Panc1 (cell line): ENCODE measurements around the gene FKBP2. TPM values are rescaled to one million over a fixed set of nuclear protein-coding genes. Genes with fewer than 3 reads are reported as not detected.

Experiments used
- ATAC-seq: fragments of 200-7000 bp; cut with Tn5 transposase; 2 replicates; pipeline ENCODE4 v1.9.1; 2020; ENCODE audit warnings: mild to moderate bottlenecking, moderate library complexity
- BruUV-seq: library from RNA; stranded (reverse); fragments of 400-500 nt; replicated peaks from 2 replicates; lab custom pipeline; 2021; lab: Mats Ljungman, UMichigan
- CTCF ChIA-PET: fragments of 300-600 bp; sonication (Branson Sonifier 250); formaldehyde crosslinking; loops from one replicate; lab custom pipeline; 2022; ENCODE audit warnings: antibody characterized with exemption; lab: Charles Lee
- POLR2A ChIA-PET: fragments of 300-600 bp; sonication (Branson Sonifier 250); formaldehyde crosslinking; loops from one replicate; lab custom pipeline; 2022; ENCODE audit warnings: antibody characterized with exemption; lab: Charles Lee
- DNase-seq: peaks from one replicate; pipeline ENCODE4 v3.0.0-alpha.2; 2010; ENCODE audit warnings: low read depth, low spot score
- H3K27ac ChIP-seq: 2 replicates; pipeline ENCODE4 v1.5.1; 2011; ENCODE audit warnings: mild to moderate bottlenecking, low read length, inconsistent platforms
- H3K27me3 ChIP-seq: fragments of 200-500 bp; sonication (Bioruptor generic); 2 replicates; pipeline ENCODE4 v1.6.0; 2014; ENCODE audit warnings: low read length, inconsistent platforms; ENCODE audit not compliant: control insufficient read depth, insufficient read depth
- H3K36me3 ChIP-seq: fragments of 200-500 bp; sonication (Bioruptor generic); 2 replicates; pipeline ENCODE4 v1.5.1; 2014; ENCODE audit warnings: inconsistent platforms, mild to moderate bottlenecking, low read length, moderate library complexity; ENCODE audit not compliant: control insufficient read depth, insufficient read depth
- H3K4me1 ChIP-seq: 2 replicates; pipeline ENCODE4 v1.5.1; 2011; ENCODE audit warnings: inconsistent platforms, mild to moderate bottlenecking, low read length, moderate library complexity; ENCODE audit not compliant: control insufficient read depth, insufficient read depth
- H3K4me3 ChIP-seq, 2 experiments: 2 replicates each; pipeline ENCODE4 v1.5.1; 2011 to 2012; ENCODE audit warnings: low read depth in 2 of 2, low read length in 2 of 2, mild to moderate bottlenecking in 2 of 2, inconsistent platforms in 1 of 2, moderate library complexity in 1 of 2
- H3K9me3 ChIP-seq: fragments of 200-500 bp; sonication (Bioruptor generic); 2 replicates; pipeline ENCODE4 v1.5.1; 2014; ENCODE audit warnings: low read depth, mild to moderate bottlenecking, inconsistent platforms, low read length, moderate library complexity; ENCODE audit not compliant: control insufficient read depth, insufficient read depth
- CTCF ChIP-seq: fragments of 450-650 bp; IDR thresholded peaks from 2 replicates; pipeline ENCODE4 v1.5.1; 2017; ENCODE audit warnings: mild to moderate bottlenecking
- POLR2AphosphoS5 ChIP-seq: IDR thresholded peaks from 2 replicates; pipeline ENCODE4 v1.6.1; 2012; ENCODE audit warnings: mild to moderate bottlenecking, low read depth, low read length, moderate library complexity
- REST ChIP-seq, 2 experiments: IDR thresholded peaks; 2 replicates each; pipeline ENCODE4 v1.6.1; 2011 to 2012; ENCODE audit warnings: low read depth in 2 of 2, control low read depth in 1 of 2, low read length in 1 of 2, mild to moderate bottlenecking in 1 of 2, moderate library complexity in 1 of 2; ENCODE audit not compliant: insufficient read depth in 1 of 2
- SIN3A ChIP-seq: IDR thresholded peaks from 2 replicates; pipeline ENCODE4 v1.6.1; 2012; ENCODE audit warnings: low read depth, mild to moderate bottlenecking, low read length, moderate library complexity, borderline replicate concordance; ENCODE audit not compliant: insufficient read depth
- TCF7L2 ChIP-seq: IDR thresholded peaks from 2 replicates; pipeline ENCODE4 v1.6.1; 2011; ENCODE audit warnings: mild to moderate bottlenecking, low read depth, low read length, inconsistent platforms
- in situ Hi-C: cut with HindIII; loops from 2 replicates; pipeline ENCODE4 v1.10.0; 2016; ENCODE audit warnings: low sequenced_read_pairs, low pct_unique_long_range_greater_than_20kb
- intact Hi-C: fragments of 100-400 bp; cut with micrococcal nuclease; formaldehyde crosslinking; loops from one replicate; pipeline ENCODE4 v1.10.0; 2022; ENCODE audit not compliant: unreplicated experiment
- total RNA-seq: library from RNA; stranded (reverse); gene quantifications from one replicate; pipeline ENCODE4 v1.2.1, GENCODE V29; 2021; ENCODE audit not compliant: unreplicated experiment

FKBP2 gene
- total RNA-seq, 1 experiment from 2014 or later = 71.8 TPM

GRCh38 chr11:64235437-64236161, 5.3 kb upstream of the FKBP2 start:
- POLR2A ChIA-PET = no interaction called here
- Histone ChIP-seq H3K4me1 (peaks cover 39% of the 10 kb centered on the region), H3K27ac (peak overlapping the region; percentile 69), H3K9me3 (no peaks in the 10 kb centered on the region), H3K27me3 (no peaks in the 10 kb centered on the region), H3K4me3 (peak overlapping the region; percentile 61 to 75), H3K36me3 (no peaks in the 10 kb centered on the region; the same call in 1 of the 2 replicates)
- DNase-seq (no peak), ATAC-seq (no peak)
- CTCF ChIA-PET = no interaction called here
- TSS peak; percentile 77 for BruUV-seq
- in situ Hi-C loops = no loop called here
- TF ChIP-seq SIN3A (no peak), REST (IDR thresholded peaks at IDR 0.05; ENCODE audit: insufficient read depth in 1 of 2, low read depth in 2 of 2, low read length in 1 of 2) (no peak), CTCF (no peak), TCF7L2 (no peak), POLR2AphosphoS5 (no peak)
- intact Hi-C loops = no loop called here

- in situ Hi-C loops = no loop called here
- Histone ChIP-seq H3K36me3 (no peaks in the 10 kb centered on the region; the same call in 1 of the 2 replicates), H3K4me1 (peaks cover 25% of the 10 kb centered on the region), H3K27ac (no peak overlapping the region), H3K27me3 (no peaks in the 10 kb centered on the region), H3K4me3 (no peak overlapping the region), H3K9me3 (no peaks in the 10 kb centered on the region)
- no peak for ATAC-seq
- intact Hi-C loops = no loop called here
- ChIA-PET CTCF (no interaction called here), POLR2A (no interaction called here)
- no peak for DNase-seq
- TF ChIP-seq REST (IDR thresholded peaks at IDR 0.05; ENCODE audit: insufficient read depth in 1 of 2, low read depth in 2 of 2, low read length in 1 of 2) (no peak), POLR2AphosphoS5 (no peak), CTCF (no peak), TCF7L2 (no peak), SIN3A (no peak)
- no TSS peak for BruUV-seq
Measured at GRCh38 chr11:64237484-64237951, 3.4 kb upstream of the FKBP2 start.
